Peyer's patch (tissue), 4 donors: ENCODE data around the gene KCNN4. TPM values are rescaled to one million over a fixed set of nuclear protein-coding genes. Genes with fewer than 3 reads are reported as not detected.

ENCODE experiments used
- DNase-seq, 3 donors: peaks; one replicate each; pipeline ENCODE4 v3.0.0-alpha.2; 2017 to 2019
- H3K27ac ChIP-seq, 4 donors: fragments of 200-600 bp; sonication (generic); one replicate each; pipeline ENCODE4 v1.5.1; 2016 to 2019
- H3K27me3 ChIP-seq, 2 donors: fragments of 200-600 bp; sonication (generic); one replicate each; pipeline ENCODE4 v1.5.1; 2019
- H3K36me3 ChIP-seq, 3 donors: fragments of 200-600 bp; sonication (generic); one replicate each; pipeline ENCODE4 v1.5.1; 2016 to 2019
- H3K4me1 ChIP-seq, 4 donors: fragments of 200-600 bp; sonication (generic); one replicate each; pipeline ENCODE4 v1.5.1; 2016 to 2019
- H3K4me3 ChIP-seq, 4 donors: fragments of 200-600 bp; sonication (generic); 1 replicate in 3 of 4; 2 replicates in 1 of 4; pipeline ENCODE4 v1.5.1; 2016 to 2019; ENCODE audit warnings: mild to moderate bottlenecking in 1 of 4
- H3K9me3 ChIP-seq, 4 donors: fragments of 200-600 bp; sonication (generic); one replicate each; pipeline ENCODE4 v1.5.1; 2016 to 2019; ENCODE audit warnings: mild to moderate bottlenecking in 1 of 4
- POLR2A ChIP-seq, 2 donors: fragments of 450-650 bp; IDR thresholded peaks; one replicate each; pipeline ENCODE4 v1.5.1; 2017; ENCODE audit warnings: antibody characterized with exemption in 2 of 2, mild to moderate bottlenecking in 2 of 2, moderate library complexity in 2 of 2
- total RNA-seq, 4 donors: library from RNA; depleted of rRNA; stranded (reverse); fragments of >200 nt; gene quantifications; one replicate each; pipeline ENCODE4 v1.1.0, GENCODE V29; 2016
- TF ChIP-seq, protein P1 (sequence below), 6 experiments: fragments of 450-650 bp in 4 of 6; fragments of 200-600 bp in 2 of 6; sonication (generic) in 1 of 6; IDR thresholded peaks; one replicate each; pipeline ENCODE4 v1.5.1; 2017 to 2019; ENCODE audit warnings: antibody characterized with exemption in 6 of 6, mild to moderate bottlenecking in 3 of 6, moderate library complexity in 1 of 6

Gene KCNN4
- total RNA-seq, 4 donors from 2014 or later, result 5.1 to 54.5 (median 33.1) TPM

DNA sequence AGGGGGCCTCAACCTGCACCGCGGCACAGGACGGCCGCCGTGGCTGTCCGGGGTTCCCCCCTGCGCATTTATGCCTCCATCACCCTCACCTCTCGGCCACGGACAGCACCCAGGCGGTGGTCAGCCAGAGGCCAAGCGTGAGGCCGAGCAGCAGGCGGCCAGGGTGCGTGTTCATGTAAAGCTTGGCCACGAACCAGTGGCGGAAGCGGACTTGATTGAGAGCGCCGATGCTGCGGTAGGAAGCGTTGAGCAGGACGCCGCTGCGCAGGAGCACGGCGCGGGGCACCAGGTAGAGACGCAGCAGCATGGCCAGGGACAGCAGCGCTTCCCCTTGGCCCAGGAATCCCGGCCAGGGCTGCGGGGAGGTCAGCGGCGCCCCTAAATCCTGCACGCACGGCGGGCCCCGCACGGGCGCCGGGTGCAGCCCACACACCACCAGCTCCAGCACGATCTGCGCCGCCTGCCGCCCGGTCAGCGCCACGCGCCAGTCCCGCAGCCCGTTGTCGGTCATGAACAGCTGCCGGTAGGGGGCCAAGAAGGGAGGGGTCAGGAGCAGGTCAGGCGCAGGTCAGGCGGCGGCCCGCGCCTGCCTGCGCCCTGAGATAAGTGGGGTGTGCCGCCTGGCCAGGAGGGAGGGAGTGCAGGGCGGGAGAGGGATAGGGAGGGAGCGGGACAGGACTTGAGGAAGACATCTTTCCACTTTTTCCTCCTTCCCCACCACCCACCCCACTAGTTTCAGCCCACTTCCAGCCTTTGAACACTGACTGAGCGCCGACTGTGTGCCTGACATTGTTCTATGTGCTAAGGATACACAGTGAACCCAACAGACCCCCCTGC lies 6.5 kb downstream of the KCNN4 start:
- H3K9me3 ChIP-seq, result no peaks in the 10 kb centered on the region
- peaks cover 1 to 34% (median 8%) of the 10 kb centered on the region in 4 donors for H3K4me1 ChIP-seq
- no peak overlapping the region for H3K27ac ChIP-seq
- H3K36me3 ChIP-seq, result no peaks in the 10 kb centered on the region
- peak overlapping the region in 2 of 4 donors; percentile 15 to 28 for H3K4me3 ChIP-seq
- H3K27me3 ChIP-seq, result no peaks in the 10 kb centered on the region
- peak in 1 of 3 donors; percentile 79 for DNase-seq
- TF ChIP-seq, protein P1, sequence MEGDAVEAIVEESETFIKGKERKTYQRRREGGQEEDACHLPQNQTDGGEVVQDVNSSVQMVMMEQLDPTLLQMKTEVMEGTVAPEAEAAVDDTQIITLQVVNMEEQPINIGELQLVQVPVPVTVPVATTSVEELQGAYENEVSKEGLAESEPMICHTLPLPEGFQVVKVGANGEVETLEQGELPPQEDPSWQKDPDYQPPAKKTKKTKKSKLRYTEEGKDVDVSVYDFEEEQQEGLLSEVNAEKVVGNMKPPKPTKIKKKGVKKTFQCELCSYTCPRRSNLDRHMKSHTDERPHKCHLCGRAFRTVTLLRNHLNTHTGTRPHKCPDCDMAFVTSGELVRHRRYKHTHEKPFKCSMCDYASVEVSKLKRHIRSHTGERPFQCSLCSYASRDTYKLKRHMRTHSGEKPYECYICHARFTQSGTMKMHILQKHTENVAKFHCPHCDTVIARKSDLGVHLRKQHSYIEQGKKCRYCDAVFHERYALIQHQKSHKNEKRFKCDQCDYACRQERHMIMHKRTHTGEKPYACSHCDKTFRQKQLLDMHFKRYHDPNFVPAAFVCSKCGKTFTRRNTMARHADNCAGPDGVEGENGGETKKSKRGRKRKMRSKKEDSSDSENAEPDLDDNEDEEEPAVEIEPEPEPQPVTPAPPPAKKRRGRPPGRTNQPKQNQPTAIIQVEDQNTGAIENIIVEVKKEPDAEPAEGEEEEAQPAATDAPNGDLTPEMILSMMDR (IDR thresholded peaks at IDR 0.05), result peak in 4 of 6 experiments; percentile 17 to 69 (median 38)
- no peak for TF ChIP-seq POLR2A (IDR thresholded peaks at IDR 0.05)

DNA sequence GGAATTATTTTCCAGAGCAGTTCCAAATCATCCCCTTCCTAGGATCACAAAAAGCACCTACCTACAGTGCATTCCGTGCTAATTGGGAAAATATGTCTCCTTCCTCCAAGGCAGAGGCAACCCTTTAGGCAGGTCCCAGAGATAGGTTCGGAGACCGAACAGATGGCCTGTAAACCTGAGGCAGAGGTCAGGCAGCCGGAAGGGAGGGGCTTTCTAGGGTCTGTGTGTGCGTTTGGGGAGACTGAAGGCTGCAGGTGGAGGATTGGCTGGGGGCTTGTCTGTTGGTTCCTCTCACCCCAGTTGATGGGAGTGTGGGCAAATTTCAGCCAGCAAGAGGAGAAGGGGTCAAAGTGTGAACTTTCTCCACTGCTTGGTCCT lies 7.1 kb downstream of the KCNN4 start:
- Histone ChIP-seq H3K4me1 (peaks cover 0 to 28% (median 8%) of the 10 kb centered on the region in 4 donors), H3K27me3 (no peaks in the 10 kb centered on the region), H3K27ac (no peak overlapping the region), H3K4me3 (no peak overlapping the region), H3K9me3 (no peaks in the 10 kb centered on the region), H3K36me3 (no peaks in the 10 kb centered on the region)
- DNase-seq, result no peak
- TF ChIP-seq POLR2A (IDR thresholded peaks at IDR 0.05), result no peak
- TF ChIP-seq, protein P1 (IDR thresholded peaks at IDR 0.05), result no peak

GRCh38 chr19:43769256-43769655 lies 11.5 kb downstream of the KCNN4 start:
- DNase-seq, result no peak
- no peak overlapping the region for H3K4me3 ChIP-seq
- H3K27ac ChIP-seq, result no peak overlapping the region
- H3K9me3 ChIP-seq, result no peaks in the 10 kb centered on the region
- no peaks in the 10 kb centered on the region for H3K27me3 ChIP-seq
- peaks cover 2 to 24% (median 18%) of the 10 kb centered on the region in 4 donors for H3K4me1 ChIP-seq
- no peaks in the 10 kb centered on the region for H3K36me3 ChIP-seq
- TF ChIP-seq, protein P1 (IDR thresholded peaks at IDR 0.05), result no peak
- no peak for TF ChIP-seq POLR2A (IDR thresholded peaks at IDR 0.05)

- peaks cover 2 to 24% (median 17%) of the 10 kb centered on the region in 4 donors for H3K4me1 ChIP-seq
- no peak overlapping the region for H3K27ac ChIP-seq
- no peaks in the 10 kb centered on the region for H3K27me3 ChIP-seq
- peak in 1 of 3 donors; percentile 44 for DNase-seq
- no peaks in the 10 kb centered on the region for H3K9me3 ChIP-seq
- no peak overlapping the region for H3K4me3 ChIP-seq
- TF ChIP-seq, protein P1 (IDR thresholded peaks at IDR 0.05), result no peak
- TF ChIP-seq POLR2A (IDR thresholded peaks at IDR 0.05), result no peak
- no peaks in the 10 kb centered on the region for H3K36me3 ChIP-seq
Measured at GRCh38 chr19:43768273-43769050, 12.3 kb downstream of the KCNN4 start.

DNA sequence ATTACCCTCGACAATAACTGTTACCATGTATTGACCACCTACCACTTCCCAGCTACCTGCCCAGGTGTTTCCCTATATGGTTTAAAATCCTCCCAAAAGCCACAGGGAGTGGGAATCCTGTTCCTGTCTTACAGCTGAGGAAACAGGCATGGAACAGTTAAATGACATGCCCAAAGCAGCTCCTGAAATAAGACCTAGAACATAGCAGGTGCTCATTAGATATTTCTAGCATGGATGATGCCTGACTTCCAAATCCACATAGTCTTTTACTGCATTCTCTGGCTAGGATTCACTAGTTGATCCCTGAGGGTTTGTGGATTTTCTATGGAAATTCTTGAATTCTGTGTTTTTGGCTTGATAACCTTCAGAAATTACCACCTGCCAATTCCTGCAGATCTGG lies 13.0 kb downstream of the KCNN4 start:
- peaks cover 2 to 24% (median 17%) of the 10 kb centered on the region in 4 donors for H3K4me1 ChIP-seq
- H3K27me3 ChIP-seq, result no peaks in the 10 kb centered on the region
- TF ChIP-seq, protein P1 (IDR thresholded peaks at IDR 0.05), result no peak
- H3K36me3 ChIP-seq, result no peaks in the 10 kb centered on the region
- peak overlapping the region in 1 of 4 donors; percentile 81 for H3K27ac ChIP-seq
- DNase-seq, result no peak
- H3K4me3 ChIP-seq, result no peak overlapping the region
- no peaks in the 10 kb centered on the region for H3K9me3 ChIP-seq
